PC-9 (cell line): ENCODE results near the gene MCM5. TPM values are rescaled to one million over a fixed set of nuclear protein-coding genes. Genes with fewer than 3 reads are reported as not detected.

ENCODE experiments used
- BruUV-seq: library from RNA; stranded (reverse); fragments of 400-500 nt; replicated peaks from 2 replicates; lab custom pipeline; 2021; lab: Mats Ljungman, UMichigan
- CTCF ChIA-PET: fragments of 300-600 bp; sonication (Branson Sonifier 250); formaldehyde crosslinking; loops from one replicate; lab custom pipeline; 2022; ENCODE audit warnings: antibody characterized with exemption; lab: Charles Lee
- POLR2A ChIA-PET: fragments of 300-600 bp; sonication (Branson Sonifier 250); formaldehyde crosslinking; loops from one replicate; lab custom pipeline; 2022; ENCODE audit warnings: antibody characterized with exemption; ENCODE audit not compliant: unreplicated experiment; lab: Charles Lee
- DNase-seq, 2 experiments: peaks; one replicate each; pipeline versions ENCODE4 v3.0.0 to v3.0.0-alpha.2; 2015 to 2022; ENCODE audit warnings: mixed read lengths in 1 of 2
- H2AFZ ChIP-seq: fragments of 200-600 bp; sonication (generic); 2 replicates; pipeline ENCODE4 v1.8.1; 2017; ENCODE audit warnings: antibody characterized with exemption
- H3F3A ChIP-seq: fragments of 200-600 bp; sonication (generic); 2 replicates; pipeline ENCODE4 v1.8.1; 2017; ENCODE audit warnings: antibody characterized with exemption, mild to moderate bottlenecking, low read depth; ENCODE audit not compliant: insufficient read depth
- H3K27ac ChIP-seq: fragments of 200-600 bp; sonication (generic); 2 replicates; pipeline ENCODE4 v1.6.1; 2016; ENCODE audit warnings: mixed run types
- H3K27me3 ChIP-seq: fragments of 200-600 bp; sonication (generic); 2 replicates; pipeline ENCODE4 v1.6.1; 2016; ENCODE audit warnings: low read depth, mixed run types; ENCODE audit not compliant: insufficient read depth
- H3K36me3 ChIP-seq: fragments of 200-600 bp; sonication (generic); 2 replicates; pipeline ENCODE4 v1.6.1; 2016; ENCODE audit warnings: low read depth, mixed run types
- H3K4me1 ChIP-seq: fragments of 200-600 bp; sonication (generic); replicated peaks from 2 replicates; pipeline ENCODE4 v1.6.1; 2016; ENCODE audit warnings: mixed run types; ENCODE audit not compliant: insufficient read depth
- H3K4me2 ChIP-seq: fragments of 200-600 bp; sonication (generic); 2 replicates; pipeline ENCODE4 v1.6.1; 2017; ENCODE audit warnings: mixed run types
- H3K4me3 ChIP-seq: fragments of 200-600 bp; sonication (generic); 2 replicates; pipeline ENCODE4 v1.6.1; 2016; ENCODE audit warnings: mixed run types
- H3K79me2 ChIP-seq: fragments of 200-600 bp; sonication (generic); 2 replicates; pipeline ENCODE4 v1.6.1; 2017; ENCODE audit warnings: low read depth, mixed run types
- H3K9me2 ChIP-seq: fragments of 200-600 bp; sonication (generic); 2 replicates; pipeline ENCODE4 v1.8.1; 2017; ENCODE audit warnings: mild to moderate bottlenecking; ENCODE audit not compliant: insufficient read depth
- H3K9me3 ChIP-seq: fragments of 200-600 bp; sonication (generic); 2 replicates; pipeline ENCODE4 v1.8.1; 2016; ENCODE audit warnings: low read depth; ENCODE audit not compliant: insufficient read depth
- H4K20me1 ChIP-seq: fragments of 200-600 bp; sonication (generic); 2 replicates; pipeline ENCODE4 v1.8.1; 2017; ENCODE audit not compliant: insufficient read depth
- EZH2 ChIP-seq: fragments of 200-600 bp; sonication (generic); IDR thresholded peaks from 2 replicates; pipeline ENCODE4 v1.8.0; 2017; ENCODE audit warnings: antibody characterized with exemption, low read depth
- intact Hi-C: fragments of 100-400 bp; cut with micrococcal nuclease; formaldehyde crosslinking; loops from one replicate; pipeline ENCODE4 v1.10.0; 2022; ENCODE audit not compliant: unreplicated experiment
- total RNA-seq: library from RNA; stranded (reverse); gene quantifications from 2 replicates; pipeline ENCODE4 v1.2.3, GENCODE V29; 2021
- TF ChIP-seq, protein P1 (sequence below): fragments of 200-600 bp; sonication (generic); conservative IDR thresholded peaks from 2 replicates; pipeline ENCODE4 v1.6.1; 2017; ENCODE audit warnings: mixed run types, antibody characterized with exemption, mild to moderate bottlenecking, moderate library complexity

MCM5 gene
- total RNA-seq, 1 experiment from 2014 or later: 115 TPM

GRCh38 chr22:35400501-35400790 lies 506 bp downstream of the MCM5 start:
- no TSS peak for BruUV-seq
- no peak for DNase-seq
- H3K4me1 ChIP-seq: peaks cover 9% of the 10 kb centered on the region
- peaks cover 20% of the 10 kb centered on the region for H3K79me2 ChIP-seq
- no peaks in the 10 kb centered on the region for H3K27me3 ChIP-seq
- H3K27ac ChIP-seq: no peak overlapping the region
- POLR2A ChIA-PET: no interaction called here
- TF ChIP-seq EZH2: no peak
- TF ChIP-seq, protein P1, sequence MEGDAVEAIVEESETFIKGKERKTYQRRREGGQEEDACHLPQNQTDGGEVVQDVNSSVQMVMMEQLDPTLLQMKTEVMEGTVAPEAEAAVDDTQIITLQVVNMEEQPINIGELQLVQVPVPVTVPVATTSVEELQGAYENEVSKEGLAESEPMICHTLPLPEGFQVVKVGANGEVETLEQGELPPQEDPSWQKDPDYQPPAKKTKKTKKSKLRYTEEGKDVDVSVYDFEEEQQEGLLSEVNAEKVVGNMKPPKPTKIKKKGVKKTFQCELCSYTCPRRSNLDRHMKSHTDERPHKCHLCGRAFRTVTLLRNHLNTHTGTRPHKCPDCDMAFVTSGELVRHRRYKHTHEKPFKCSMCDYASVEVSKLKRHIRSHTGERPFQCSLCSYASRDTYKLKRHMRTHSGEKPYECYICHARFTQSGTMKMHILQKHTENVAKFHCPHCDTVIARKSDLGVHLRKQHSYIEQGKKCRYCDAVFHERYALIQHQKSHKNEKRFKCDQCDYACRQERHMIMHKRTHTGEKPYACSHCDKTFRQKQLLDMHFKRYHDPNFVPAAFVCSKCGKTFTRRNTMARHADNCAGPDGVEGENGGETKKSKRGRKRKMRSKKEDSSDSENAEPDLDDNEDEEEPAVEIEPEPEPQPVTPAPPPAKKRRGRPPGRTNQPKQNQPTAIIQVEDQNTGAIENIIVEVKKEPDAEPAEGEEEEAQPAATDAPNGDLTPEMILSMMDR: no peak
- no peaks in the 10 kb centered on the region for H3K9me3 ChIP-seq
- peak overlapping the region; percentile 79 for H3K4me3 ChIP-seq
- CTCF ChIA-PET: no interaction called here
- no peaks in the 10 kb centered on the region for H4K20me1 ChIP-seq
- peak overlapping the region; percentile 82 for H3K4me2 ChIP-seq
- no peaks in the 10 kb centered on the region for H3K36me3 ChIP-seq
- peak overlapping the region; percentile 98 for H2AFZ ChIP-seq
- intact Hi-C loops: no loop called here
- no peaks in the 10 kb centered on the region for H3K9me2 ChIP-seq
- H3F3A ChIP-seq: peaks cover 14% of the 10 kb centered on the region; the same call in 1 of the 2 replicates

GRCh38 chr22:35401863-35402262 lies 1.9 kb downstream of the MCM5 start:
- peaks cover 20% of the 10 kb centered on the region for H3K79me2 ChIP-seq
- TF ChIP-seq EZH2: no peak
- TF ChIP-seq, protein P1: no peak
- ChIA-PET POLR2A (interaction anchor here (0.6 kb wide), 1 partner anchor 595 kb away, joined by 5 read pairs; no protein-coding TSS in a partner anchor), CTCF (interaction anchor here (0.6 kb wide), 1 partner anchor 104 kb away, joined by 7 read pairs; no protein-coding TSS in a partner anchor)
- DNase-seq: no peak
- intact Hi-C loops: no loop called here
- H3K9me3 ChIP-seq: no peaks in the 10 kb centered on the region
- H3K4me3 ChIP-seq: no peak overlapping the region
- no peak overlapping the region for H2AFZ ChIP-seq
- H3K27me3 ChIP-seq: no peaks in the 10 kb centered on the region
- H3K4me2 ChIP-seq: peak overlapping the region; percentile 82; the same call in 1 of the 2 replicates
- peaks cover 9% of the 10 kb centered on the region for H3K4me1 ChIP-seq
- no peaks in the 10 kb centered on the region for H4K20me1 ChIP-seq
- peaks cover 11% of the 10 kb centered on the region; the same call in 1 of the 2 replicates for H3F3A ChIP-seq
- H3K9me2 ChIP-seq: no peaks in the 10 kb centered on the region
- TSS peak; percentile 30 for BruUV-seq
- H3K36me3 ChIP-seq: peaks cover 4% of the 10 kb centered on the region; the same call in 1 of the 2 replicates
- no peak overlapping the region for H3K27ac ChIP-seq

DNA sequence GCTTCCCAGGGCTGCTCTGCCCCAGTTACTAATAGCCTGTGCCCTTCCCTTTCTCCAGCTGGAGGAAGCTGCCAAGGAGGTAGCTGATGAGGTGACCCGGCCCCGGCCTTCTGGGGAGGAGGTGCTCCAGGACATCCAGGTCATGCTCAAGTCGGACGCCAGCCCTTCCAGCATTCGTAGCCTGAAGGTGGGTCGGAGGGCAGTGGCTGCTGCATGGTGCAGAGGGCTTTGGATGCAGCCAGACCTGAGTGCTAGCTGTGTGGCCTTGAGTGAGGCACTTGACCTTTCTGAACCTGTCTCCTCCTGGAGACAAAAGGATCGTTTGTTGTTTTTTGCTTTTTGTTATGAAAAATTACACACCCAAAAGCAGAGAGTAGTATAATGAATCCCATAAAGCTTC lies 3.4 kb downstream of the MCM5 start:
- Histone ChIP-seq H3K4me2 (no peak overlapping the region), H3K9me3 (no peaks in the 10 kb centered on the region), H4K20me1 (no peaks in the 10 kb centered on the region), H2AFZ (no peak overlapping the region), H3K4me3 (no peak overlapping the region), H3K9me2 (no peaks in the 10 kb centered on the region), H3F3A (no peaks in the 10 kb centered on the region), H3K27ac (no peak overlapping the region), H3K27me3 (no peaks in the 10 kb centered on the region), H3K79me2 (peaks cover 20% of the 10 kb centered on the region), H3K4me1 (peaks cover 9% of the 10 kb centered on the region), H3K36me3 (peaks cover 13% of the 10 kb centered on the region; the same call in 1 of the 2 replicates)
- POLR2A ChIA-PET: no interaction called here
- TF ChIP-seq, protein P1: no peak
- TF ChIP-seq EZH2: no peak
- no TSS peak for BruUV-seq
- DNase-seq: no peak
- intact Hi-C loops: no loop called here
- CTCF ChIA-PET: interaction anchor here (0.6 kb wide), 1 partner anchor 52 kb away, joined by 5 read pairs; no protein-coding TSS in a partner anchor
